ENCODE results near the gene NLGN1.
"Not testable (repeated sequence)": the region's sequence is repeated elsewhere in the genome, so short reads cannot be mapped to it uniquely, and the experiment has no call there.

NLGN1 gene

DNA sequence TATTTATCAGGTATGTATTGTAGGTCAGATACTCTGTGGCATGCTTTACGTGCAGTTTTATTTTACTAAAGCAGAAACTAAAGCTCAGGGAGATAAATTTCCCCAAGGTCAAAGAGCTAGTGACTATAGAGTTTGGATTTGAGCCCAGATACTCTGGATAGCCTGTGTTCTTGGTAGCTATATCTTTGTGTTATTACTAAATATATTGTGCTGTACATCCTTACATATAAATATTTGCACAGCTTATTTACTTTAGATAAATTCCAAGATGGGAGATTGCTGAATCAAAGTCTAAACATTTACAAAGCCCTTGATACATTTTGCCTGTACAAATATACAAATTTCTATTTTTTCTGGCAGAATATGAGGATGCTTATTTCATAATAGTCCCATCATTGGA is 800.7 kb downstream of the NLGN1 start:
- DNase-seq = no peak

DNA sequence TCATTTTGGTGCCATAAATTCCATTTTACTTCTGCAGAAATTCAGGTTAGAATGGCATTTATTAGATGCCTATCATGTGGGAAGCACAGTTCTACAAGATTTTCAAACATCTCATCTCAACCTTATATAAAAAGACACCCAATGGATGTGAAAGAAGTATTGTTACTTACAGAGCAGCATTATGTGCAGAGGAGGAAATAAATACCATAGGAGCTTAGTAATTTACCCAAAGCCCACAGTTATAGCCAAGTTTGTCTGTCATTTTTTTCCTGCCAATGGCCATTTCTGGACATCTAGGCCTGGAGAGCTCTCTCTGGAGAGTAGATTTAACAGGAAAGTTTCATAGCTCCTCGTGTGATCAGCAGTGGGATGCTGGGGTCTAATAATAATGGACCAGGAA is 802.2 kb downstream of the NLGN1 start:
- no peak for DNase-seq

DNA sequence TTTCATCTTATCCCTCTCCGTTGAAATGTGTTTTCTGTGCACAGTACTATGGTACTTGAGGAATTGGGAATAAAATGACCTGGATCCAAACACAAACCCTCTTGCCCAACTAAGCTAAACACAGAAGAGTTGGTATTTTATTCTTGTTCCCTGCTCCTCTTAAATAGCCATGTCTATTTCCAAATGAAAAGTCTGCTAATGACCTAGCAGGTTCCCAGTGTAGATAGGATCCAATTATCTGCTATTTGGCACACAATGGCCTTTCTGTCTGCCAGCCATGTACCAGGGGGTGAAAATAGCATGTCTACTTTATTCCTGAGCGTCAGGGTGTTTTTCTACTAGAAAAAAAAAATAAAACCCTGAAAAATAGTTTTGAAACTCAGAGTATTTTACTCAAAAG is 804.6 kb downstream of the NLGN1 start:
- DNase-seq = no peak

DNA sequence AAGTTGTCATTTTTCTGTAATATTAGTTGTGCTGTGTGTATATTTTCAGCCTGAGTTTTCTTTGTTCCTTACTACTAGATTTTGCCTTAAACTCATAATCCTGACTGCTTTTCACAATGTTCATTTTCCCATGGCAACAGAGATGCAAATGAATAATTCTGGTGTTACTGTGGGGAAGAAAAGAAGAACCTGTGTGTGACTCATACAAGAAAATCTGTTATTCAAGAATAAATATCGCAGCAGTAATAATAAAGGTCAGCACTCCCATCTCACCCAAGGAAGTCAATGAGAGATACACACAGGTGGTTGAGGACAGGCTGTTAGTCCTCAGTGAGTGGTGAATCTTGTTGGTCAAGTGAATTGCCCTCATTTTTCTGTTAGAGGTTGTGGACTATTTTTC is 805.0 kb downstream of the NLGN1 start:
- no peak for DNase-seq

GRCh38 chr3:174204765-174205164 is 807.2 kb downstream of the NLGN1 start:
- no peak for DNase-seq

DNA sequence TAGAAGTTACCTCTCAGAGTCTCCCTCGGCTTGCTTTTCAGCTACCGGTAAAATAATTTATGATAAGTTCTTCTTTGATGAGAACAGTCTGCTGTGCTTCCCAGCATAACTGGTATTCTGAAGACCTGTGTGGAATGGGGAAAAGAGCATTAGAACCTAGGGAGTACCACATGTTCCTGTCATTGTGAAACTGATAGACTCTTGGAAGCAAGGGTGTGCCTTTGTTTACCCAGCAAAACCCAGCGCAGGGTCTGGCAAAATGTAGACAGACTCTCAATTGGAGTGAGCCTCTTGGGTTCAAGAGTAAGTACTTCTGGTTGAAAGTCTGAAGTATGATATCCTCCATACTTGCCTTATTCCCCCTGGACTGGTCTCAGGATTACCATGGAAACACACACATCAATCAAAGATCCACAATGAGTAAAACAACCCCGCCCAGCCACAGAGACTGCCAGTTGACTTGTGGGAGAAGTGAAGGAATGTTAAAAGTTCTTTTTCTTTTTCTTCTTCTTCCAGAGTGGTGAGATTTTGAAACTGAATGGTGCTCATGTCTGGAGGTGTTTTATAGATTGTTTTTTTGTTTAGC is 809.2 kb downstream of the NLGN1 start:
- no peak for DNase-seq

DNA sequence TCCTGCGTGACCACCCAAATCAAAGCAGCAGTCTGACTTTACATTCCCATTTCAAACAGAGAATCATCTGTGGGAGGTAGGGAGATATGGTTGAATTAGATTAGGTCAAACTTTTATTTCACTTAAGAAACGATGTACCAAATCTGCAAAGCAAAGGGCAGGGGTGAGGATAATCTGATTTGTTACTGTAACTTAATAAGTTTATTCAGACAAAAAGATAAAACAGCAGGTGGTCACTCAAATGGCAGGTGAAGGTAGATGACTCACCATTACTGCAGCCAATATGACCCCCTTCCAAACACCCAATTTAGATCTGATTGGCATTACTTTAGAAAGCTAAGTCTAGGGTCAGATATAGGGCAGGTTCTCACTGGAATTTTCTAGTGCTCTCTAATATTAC is 810.6 kb downstream of the NLGN1 start:
- DNase-seq = no peak

DNA sequence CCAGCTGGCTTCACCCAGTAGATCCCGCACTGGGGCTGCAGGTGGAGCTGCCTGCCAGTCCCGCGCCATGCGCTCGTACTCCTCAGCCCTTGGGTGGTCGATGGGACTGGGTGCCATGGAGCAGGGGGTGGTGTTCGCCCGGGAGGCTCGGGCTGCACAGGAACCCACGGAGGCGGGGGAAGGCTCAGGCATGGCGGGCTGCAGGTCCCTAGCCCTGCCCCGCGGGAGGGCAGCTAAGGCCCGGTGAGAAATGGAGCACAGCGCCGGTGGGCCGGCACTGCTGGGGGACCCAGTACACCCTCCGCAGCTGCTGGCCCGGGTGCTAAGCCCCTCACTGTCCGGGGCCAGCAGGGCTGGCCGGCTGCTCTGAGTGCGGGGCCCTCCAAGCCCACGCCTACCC is 814.4 kb downstream of the NLGN1 start:
- DNase-seq = not testable (repeated sequence)

GRCh38 chr3:174215456-174215855 is 817.9 kb downstream of the NLGN1 start:
- no peak for DNase-seq

DNA sequence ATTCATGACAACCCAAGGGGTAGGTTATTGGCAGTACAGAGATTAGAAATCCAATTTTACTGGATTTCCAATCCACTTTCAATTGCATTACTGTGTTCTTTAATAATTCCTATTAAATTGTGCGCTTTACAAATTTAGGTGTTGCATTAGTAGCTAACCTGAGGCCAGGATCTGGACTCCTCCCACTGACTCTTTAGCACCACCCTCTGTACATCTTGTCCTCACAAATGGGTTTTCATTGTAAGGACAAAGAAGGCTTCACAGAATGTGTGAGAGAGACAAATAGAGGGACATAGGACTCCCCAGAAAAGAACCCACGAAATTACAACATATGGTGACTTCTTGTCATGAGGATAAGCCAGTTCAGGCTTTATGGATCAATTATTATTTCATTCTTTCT is 818.5 kb downstream of the NLGN1 start:
- DNase-seq = no peak

- DNase-seq = no peak
These were observed 819.6 kb downstream of the NLGN1 start for GRCh38 chr3:174216946-174217718.

- no peak for DNase-seq
These were observed 820.5 kb downstream of the NLGN1 start for GRCh38 chr3:174218016-174218415.

DNA sequence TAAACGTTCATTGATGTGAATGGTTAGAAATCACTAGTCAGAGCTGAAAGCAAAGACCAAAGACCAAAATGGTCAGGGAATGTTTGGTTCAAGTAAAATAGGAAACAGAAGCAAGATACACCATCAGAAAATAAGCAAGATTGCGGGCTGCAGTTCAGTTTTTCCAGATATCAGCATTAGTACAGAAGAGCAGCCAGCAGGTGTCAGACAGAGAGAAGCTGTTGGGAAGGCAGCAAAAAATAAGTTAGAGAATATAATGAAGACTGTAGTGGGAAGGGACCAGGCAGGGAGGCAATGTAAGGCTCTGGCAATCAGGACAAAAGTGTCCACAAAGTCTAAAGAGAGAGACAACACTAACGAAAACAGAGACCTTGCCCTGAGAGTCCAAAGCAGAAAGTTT is 822.2 kb downstream of the NLGN1 start:
- DNase-seq = no peak

DNA sequence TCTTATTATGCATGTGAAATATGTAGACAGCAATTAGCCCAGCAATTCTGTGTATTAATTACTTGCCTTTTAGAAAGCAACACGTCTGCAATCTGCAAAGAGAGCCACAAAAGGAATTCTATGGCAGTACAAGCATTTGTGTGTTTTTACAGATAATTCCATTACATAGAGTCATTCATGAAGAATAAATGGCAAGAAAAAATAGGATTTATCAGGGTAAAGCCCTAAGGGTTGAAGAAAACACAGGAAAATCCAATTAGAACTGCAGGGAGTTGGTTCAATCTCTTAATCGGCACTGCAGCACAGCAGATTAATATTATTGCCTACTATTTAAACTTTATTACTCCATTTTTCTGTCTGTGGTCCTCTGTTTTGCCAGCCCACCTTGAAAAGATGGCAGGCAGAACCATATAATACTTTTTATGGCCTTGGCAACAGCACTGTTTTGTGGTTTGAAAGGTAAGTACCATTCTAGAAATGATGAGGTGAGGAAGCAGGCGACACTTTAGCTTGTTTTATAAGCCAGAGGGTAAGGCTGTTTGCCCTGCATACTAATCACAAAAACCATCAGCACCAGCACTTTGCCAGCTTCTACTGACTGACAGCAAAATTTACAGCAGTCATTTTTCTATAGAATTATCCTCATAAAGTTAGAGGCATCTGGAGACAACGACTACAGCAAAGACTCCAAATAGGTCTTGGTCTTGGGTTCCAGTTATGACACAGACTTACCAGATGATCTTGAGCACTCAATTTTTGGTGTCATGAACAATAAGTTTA is 823.4 kb downstream of the NLGN1 start:
- DNase-seq = no peak

GRCh38 chr3:174223042-174223441 is 825.5 kb downstream of the NLGN1 start:
- DNase-seq = no peak

DNA sequence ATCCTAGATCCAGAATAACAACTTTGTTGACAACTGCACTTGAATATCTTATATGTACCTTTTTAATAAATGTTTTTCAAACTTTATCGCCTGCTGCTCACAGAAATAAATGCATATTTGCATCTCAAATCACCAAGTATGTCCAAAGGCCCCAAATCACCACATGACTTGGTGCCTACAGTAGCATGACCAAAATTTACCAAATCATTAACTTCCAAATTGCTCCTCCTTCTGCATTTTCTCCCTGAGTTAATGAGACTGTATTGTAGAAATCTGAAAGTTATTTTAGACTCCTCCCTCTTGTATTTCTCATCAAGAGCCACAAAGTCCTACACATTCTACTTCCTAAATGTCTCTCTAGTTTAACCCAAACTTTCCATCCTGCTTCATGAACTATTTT is 826.1 kb downstream of the NLGN1 start:
- DNase-seq = no peak

DNA sequence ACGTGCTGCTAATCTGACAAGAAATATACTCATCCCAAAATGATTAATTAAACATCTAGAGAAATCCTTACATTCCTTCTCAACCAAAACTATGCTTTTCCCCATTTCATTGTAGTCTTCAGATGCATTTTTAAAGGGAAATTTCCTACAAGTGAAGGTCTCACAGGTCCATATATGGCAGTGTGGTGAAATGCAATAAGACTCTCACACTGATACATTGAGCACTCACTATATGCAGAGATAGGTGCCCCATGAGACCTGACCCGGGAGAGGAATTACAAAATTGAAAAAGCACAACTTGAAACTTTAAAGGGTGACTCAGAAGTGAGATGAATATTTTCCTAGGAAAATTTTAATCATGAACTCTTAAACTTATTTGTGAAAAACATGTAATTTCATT is 832.4 kb downstream of the NLGN1 start:
- DNase-seq = no peak

DNA sequence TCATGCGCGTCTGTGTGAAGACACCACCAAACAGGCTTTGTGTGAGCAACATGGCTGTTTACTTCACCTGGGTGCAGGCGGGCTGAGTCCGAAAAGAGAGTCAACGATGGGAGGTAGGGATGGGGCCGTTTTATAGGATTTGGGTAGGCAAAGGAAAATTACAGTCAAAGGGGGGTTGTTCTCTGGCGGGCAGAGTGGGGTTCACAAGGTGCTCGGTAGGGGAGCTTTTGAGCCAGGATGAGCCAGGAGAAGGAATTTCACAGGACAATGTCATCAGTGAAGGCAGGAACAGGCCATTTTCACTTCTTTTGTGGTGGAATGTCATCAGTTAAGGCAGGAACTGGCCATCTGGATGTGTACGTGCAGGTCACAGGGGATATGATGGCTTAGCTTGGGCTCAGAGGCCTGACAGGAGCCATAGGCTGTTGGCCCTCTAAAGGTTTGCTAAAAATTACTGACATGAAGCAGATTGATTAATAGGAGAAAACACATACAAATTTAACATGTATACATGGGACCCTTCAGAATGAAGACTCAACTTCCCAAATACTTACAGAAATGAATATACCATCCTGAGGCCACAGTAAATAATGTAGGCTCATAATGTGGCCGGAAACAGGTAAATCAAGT is 834.6 kb downstream of the NLGN1 start:
- DNase-seq = not testable (repeated sequence)

DNA sequence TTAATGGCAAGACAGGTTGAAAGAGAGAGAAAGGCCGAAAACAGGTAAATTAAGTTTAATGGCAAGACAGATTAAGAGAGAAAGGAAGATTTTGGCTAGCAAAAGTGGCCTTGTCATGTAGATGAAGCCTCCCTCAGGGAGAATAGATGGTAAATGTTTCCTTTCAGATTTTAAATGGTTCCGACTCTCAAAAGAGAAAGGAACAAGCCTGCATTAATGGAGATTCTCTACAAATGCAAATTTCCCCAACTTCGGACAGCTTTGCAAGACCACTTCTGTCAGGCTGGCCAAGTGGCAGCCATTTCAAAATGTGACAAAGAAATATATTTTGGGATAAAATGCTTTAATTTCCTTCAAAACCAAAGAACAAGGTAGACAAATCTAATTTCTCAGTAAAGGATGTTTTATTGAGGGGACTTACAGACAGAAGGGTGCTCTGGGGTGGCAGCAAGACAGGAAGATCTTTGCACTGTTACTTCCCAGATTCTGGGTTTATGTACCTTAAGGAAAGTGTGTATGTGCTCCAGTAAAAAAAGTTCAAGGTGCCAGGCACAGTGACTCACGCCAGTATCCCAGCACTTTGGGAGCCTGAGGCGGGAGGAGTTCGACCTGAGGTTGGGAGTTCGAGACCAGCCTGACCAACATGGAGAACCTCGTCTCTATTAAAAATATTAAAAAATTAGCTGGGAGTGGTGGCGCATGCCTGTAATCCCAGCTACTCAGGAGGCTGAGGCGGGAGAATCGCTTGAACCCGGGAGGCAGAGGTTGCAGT is 835.3 kb downstream of the NLGN1 start:
- no peak for DNase-seq

GRCh38 chr3:174233511-174233910 is 836.0 kb downstream of the NLGN1 start:
- DNase-seq = no peak

DNA sequence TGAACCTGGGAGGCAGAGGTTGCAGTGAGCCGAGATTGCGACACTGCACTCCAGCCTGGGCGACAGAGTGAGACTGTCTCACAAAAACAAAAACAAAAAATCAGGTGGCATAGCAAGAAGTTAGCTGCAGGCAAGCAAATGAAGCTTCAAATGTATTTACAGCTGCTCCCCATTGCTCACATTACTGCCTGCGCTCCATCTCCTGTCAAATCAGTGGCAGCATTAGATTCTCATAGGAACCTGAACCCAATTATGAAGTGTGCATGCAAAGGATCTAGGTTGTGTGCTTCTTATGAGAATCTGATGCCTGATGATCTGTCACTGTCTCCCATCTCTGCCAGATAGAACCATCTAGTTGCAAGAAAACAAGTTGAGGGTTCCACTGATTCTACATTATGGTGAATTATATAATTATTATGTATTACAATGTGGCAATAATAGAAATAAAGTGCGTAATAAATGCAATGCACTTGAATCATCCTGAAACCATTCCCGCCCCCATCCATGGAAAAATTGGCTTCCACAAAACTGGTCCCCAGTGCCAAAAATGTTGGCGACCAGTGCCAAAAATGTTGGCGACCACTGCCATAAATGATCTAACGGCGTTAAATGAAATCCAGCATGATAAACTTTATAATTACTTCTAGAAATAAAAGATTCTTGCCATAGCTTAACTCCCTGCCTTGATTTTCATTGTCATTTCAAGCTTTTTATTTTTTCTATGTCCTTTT is 844.9 kb downstream of the NLGN1 start:
- no peak for DNase-seq

- no peak for DNase-seq
These were observed 845.6 kb downstream of the NLGN1 start for GRCh38 chr3:174243171-174243570.
